PC-9 (cell line): ENCODE data around the gene SEC11A.

Experiments
- CTCF ChIP-seq: fragments of 200-600 bp; sonication (generic); conservative IDR thresholded peaks from 2 replicates; pipeline ENCODE4 v1.6.1; 2017; ENCODE audit warnings: mixed run types, antibody characterized with exemption, mild to moderate bottlenecking, moderate library complexity
- EZH2 ChIP-seq: fragments of 200-600 bp; sonication (generic); IDR thresholded peaks from 2 replicates; pipeline ENCODE4 v1.8.0; 2017; ENCODE audit warnings: antibody characterized with exemption, low read depth

DNA sequence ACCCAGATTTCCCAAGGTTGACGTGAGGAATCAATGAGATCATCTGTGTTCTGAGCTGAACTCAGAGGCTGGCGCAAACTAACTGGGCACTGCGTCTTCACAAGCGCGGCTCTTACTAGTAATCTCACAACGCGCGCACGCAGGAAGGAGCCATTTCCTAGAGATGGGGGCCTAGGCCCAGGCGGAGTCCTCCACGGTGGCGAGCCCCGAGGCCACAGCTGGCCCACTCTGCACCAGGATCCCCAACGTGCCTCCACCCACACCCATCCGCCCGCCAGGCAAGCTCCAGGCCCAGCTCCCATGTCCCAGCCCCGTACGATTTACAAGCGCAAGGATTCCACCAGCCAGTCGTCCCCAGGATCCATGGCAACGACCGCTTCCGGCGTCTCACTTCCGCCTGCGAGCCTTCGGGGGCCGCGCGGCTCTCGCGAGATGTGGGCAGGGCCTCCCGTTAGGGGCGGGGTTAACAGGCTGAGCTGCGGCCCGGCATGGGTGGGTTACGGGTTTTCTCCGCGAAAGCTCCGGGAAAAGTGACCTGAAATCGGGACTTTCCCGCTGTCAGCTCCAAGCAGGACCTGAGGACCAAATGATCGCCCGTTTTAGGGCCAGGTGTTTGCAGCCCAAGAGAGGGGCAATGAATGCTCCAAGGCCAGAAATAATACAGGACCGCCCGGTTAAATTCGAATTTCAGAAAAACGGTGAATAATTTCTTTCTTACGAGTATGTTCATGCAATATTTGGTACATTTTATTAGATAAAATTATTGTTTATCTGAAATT is 61.8 kb downstream of the SEC11A start, which contains the start of gene WDR73:
- TF ChIP-seq CTCF: no peak
- no peak for TF ChIP-seq EZH2
